HEK293 (cell line): ENCODE results near the gene NPTXR.

ENCODE experiments used
- CTCF ChIA-PET: fragments of 350-600 bp; formaldehyde crosslinking; extraction: SDS; loops from one replicate; lab custom pipeline; 2021; ENCODE audit warnings: antibody characterized with exemption; lab: Yijun Ruan, JAX
- POLR2A ChIA-PET: fragments of 300-600 bp; formaldehyde crosslinking; extraction: SDS; loops from one replicate; lab custom pipeline; 2020; ENCODE audit warnings: antibody characterized with exemption, inconsistent platforms; lab: Yijun Ruan, JAX
- H3K27ac ChIP-seq: fragments of 200-500 bp; sonication (Bioruptor generic); 2 replicates; pipeline ENCODE4 v1.5.1; 2014; ENCODE audit warnings: low read depth, low read length, control low read depth, inconsistent platforms; ENCODE audit errors: extremely low read depth
- H3K36me3 ChIP-seq, 2 experiments: fragments of 200-500 bp in 1 of 2; sonication (Bioruptor generic) in 1 of 2; 1 replicate in 1 of 2; 2 replicates in 1 of 2; pipeline ENCODE4 v1.5.1; 2014 to 2017; ENCODE audit warnings: inconsistent platforms in 2 of 2, low read length in 2 of 2; ENCODE audit not compliant: control insufficient read depth in 2 of 2, insufficient read depth in 1 of 2
- H3K4me1 ChIP-seq: fragments of 200-500 bp; sonication (Bioruptor generic); 2 replicates; pipeline ENCODE4 v1.5.1; 2014; ENCODE audit warnings: mild to moderate bottlenecking, low read length, inconsistent platforms; ENCODE audit not compliant: control insufficient read depth, insufficient read depth
- H3K4me3 ChIP-seq: 2 replicates; pipeline ENCODE4 v1.5.1; 2011; ENCODE audit warnings: low read depth, mild to moderate bottlenecking, control low read depth, low read length, moderate library complexity
- H3K9me3 ChIP-seq: fragments of 200-500 bp; sonication (Bioruptor generic); 2 replicates; pipeline ENCODE4 v1.5.1; 2014; ENCODE audit warnings: low read depth, low read length, inconsistent platforms; ENCODE audit not compliant: control insufficient read depth, insufficient read depth
- GLI4 ChIP-seq: fragments of 450-650 bp; formaldehyde crosslinking; IDR thresholded peaks from 2 replicates; pipeline ENCODE4 v1.5.1; 2016; ENCODE audit warnings: missing biosample characterization, missing genetic modification characterization
- HOXC10 ChIP-seq: sonication (generic); formaldehyde crosslinking; IDR thresholded peaks from 2 replicates; pipeline ENCODE4 v1.8.1; 2023; ENCODE audit warnings: mild to moderate bottlenecking, missing genetic modification reagents
- KLF10 ChIP-seq: fragments of 450-650 bp; IDR thresholded peaks from 2 replicates; pipeline ENCODE4 v1.5.1; 2018; ENCODE audit warnings: missing biosample characterization, mild to moderate bottlenecking, missing genetic modification characterization
- KLF7 ChIP-seq: fragments of 450-650 bp; formaldehyde crosslinking; IDR thresholded peaks from 2 replicates; pipeline ENCODE4 v1.5.1; 2016; ENCODE audit warnings: missing biosample characterization, missing genetic modification characterization, borderline replicate concordance
- MZF1 ChIP-seq: fragments of 450-650 bp; formaldehyde crosslinking; IDR thresholded peaks from 2 replicates; pipeline ENCODE4 v1.5.1; 2017; ENCODE audit warnings: missing biosample characterization, missing genetic modification characterization, borderline replicate concordance
- SETDB1 ChIP-seq: IDR thresholded peaks from one replicate; pipeline ENCODE4 v1.6.1; 2017; ENCODE audit warnings: mild to moderate bottlenecking, low read length, moderate library complexity, mixed read lengths; ENCODE audit not compliant: insufficient read length
- YY2 ChIP-seq: fragments of 450-650 bp; formaldehyde crosslinking; IDR thresholded peaks from 2 replicates; pipeline ENCODE4 v1.5.1; 2016; ENCODE audit warnings: missing biosample characterization, missing genetic modification characterization
- ZBTB1 ChIP-seq: fragments of 450-650 bp; formaldehyde crosslinking; IDR thresholded peaks from 2 replicates; pipeline ENCODE4 v1.5.1; 2016; ENCODE audit warnings: missing biosample characterization, missing genetic modification characterization
- ZBTB17 ChIP-seq: fragments of 450-650 bp; formaldehyde crosslinking; IDR thresholded peaks from 2 replicates; pipeline ENCODE4 v1.5.1; 2016; ENCODE audit warnings: missing biosample characterization, missing genetic modification characterization
- ZBTB7A ChIP-seq: fragments of 450-650 bp; formaldehyde crosslinking; IDR thresholded peaks from 2 replicates; pipeline ENCODE4 v1.5.1; 2016; ENCODE audit warnings: low read depth, missing biosample characterization, missing genetic modification characterization
- ZNF121 ChIP-seq: fragments of 450-650 bp; formaldehyde crosslinking; IDR thresholded peaks from 2 replicates; pipeline ENCODE4 v1.5.1; 2016; ENCODE audit warnings: missing biosample characterization, missing genetic modification characterization
- ZNF175 ChIP-seq: fragments of 450-650 bp; formaldehyde crosslinking; IDR thresholded peaks from 2 replicates; pipeline ENCODE4 v1.5.1; 2016; ENCODE audit warnings: missing biosample characterization, missing genetic modification characterization
- ZNF211 ChIP-seq: fragments of 450-650 bp; formaldehyde crosslinking; IDR thresholded peaks from 2 replicates; pipeline ENCODE4 v1.5.1; 2016; ENCODE audit warnings: low read depth, missing biosample characterization, missing genetic modification characterization
- ZNF239 ChIP-seq: fragments of 450-650 bp; formaldehyde crosslinking; IDR thresholded peaks from 2 replicates; pipeline ENCODE4 v1.5.1; 2016; ENCODE audit warnings: missing biosample characterization, missing genetic modification characterization
- ZNF266 ChIP-seq: fragments of 450-650 bp; formaldehyde crosslinking; IDR thresholded peaks from 2 replicates; pipeline ENCODE4 v1.5.1; 2016; ENCODE audit warnings: missing biosample characterization, missing genetic modification characterization, low read depth
- ZNF302 ChIP-seq: fragments of 450-650 bp; formaldehyde crosslinking; IDR thresholded peaks from 2 replicates; pipeline ENCODE4 v1.5.1; 2016; ENCODE audit warnings: missing biosample characterization, missing genetic modification characterization, low read depth
- ZNF362 ChIP-seq: fragments of 450-650 bp; formaldehyde crosslinking; IDR thresholded peaks from 2 replicates; pipeline ENCODE4 v1.5.1; 2016; ENCODE audit warnings: missing biosample characterization, missing genetic modification characterization
- ZNF37A ChIP-seq: fragments of 450-650 bp; IDR thresholded peaks from 2 replicates; pipeline ENCODE4 v1.5.1; 2018; ENCODE audit warnings: missing biosample characterization, missing genetic modification characterization
- ZNF404 ChIP-seq: fragments of 450-650 bp; formaldehyde crosslinking; IDR thresholded peaks from 2 replicates; pipeline ENCODE4 v1.5.1; 2017; ENCODE audit warnings: missing biosample characterization, missing genetic modification characterization
- ZNF433 ChIP-seq: fragments of 450-650 bp; formaldehyde crosslinking; IDR thresholded peaks from 2 replicates; pipeline ENCODE4 v1.5.1; 2016; ENCODE audit warnings: missing biosample characterization, missing genetic modification characterization, low read depth
- ZNF501 ChIP-seq: fragments of 450-650 bp; formaldehyde crosslinking; IDR thresholded peaks from 2 replicates; pipeline ENCODE4 v1.5.1; 2016; ENCODE audit warnings: missing biosample characterization, missing genetic modification characterization
- ZNF549 ChIP-seq: fragments of 450-650 bp; IDR thresholded peaks from 2 replicates; pipeline ENCODE4 v1.5.1; 2018; ENCODE audit warnings: missing biosample characterization, missing genetic modification characterization, mild to moderate bottlenecking, inconsistent platforms, moderate library complexity
- ZNF558 ChIP-seq: fragments of 450-650 bp; formaldehyde crosslinking; IDR thresholded peaks from 2 replicates; pipeline ENCODE4 v1.5.1; 2016; ENCODE audit warnings: missing biosample characterization, missing genetic modification characterization
- ZNF600 ChIP-seq: fragments of 450-650 bp; formaldehyde crosslinking; IDR thresholded peaks from 2 replicates; pipeline ENCODE4 v1.5.1; 2016; ENCODE audit warnings: missing biosample characterization, missing genetic modification characterization
- ZNF624 ChIP-seq: fragments of 450-650 bp; formaldehyde crosslinking; IDR thresholded peaks from 2 replicates; pipeline ENCODE4 v1.5.1; 2017; ENCODE audit warnings: missing biosample characterization, missing genetic modification characterization
- ZNF747 ChIP-seq: fragments of 450-650 bp; formaldehyde crosslinking; IDR thresholded peaks from 2 replicates; pipeline ENCODE4 v1.5.1; 2016; ENCODE audit warnings: missing biosample characterization, missing genetic modification characterization
- ZNF843 ChIP-seq: fragments of 450-650 bp; formaldehyde crosslinking; IDR thresholded peaks from 2 replicates; pipeline ENCODE4 v1.5.1; 2016; ENCODE audit warnings: missing biosample characterization, missing genetic modification characterization
- ZSCAN23 ChIP-seq: fragments of 450-650 bp; formaldehyde crosslinking; IDR thresholded peaks from 2 replicates; pipeline ENCODE4 v1.5.1; 2016; ENCODE audit warnings: missing biosample characterization, missing genetic modification characterization
- TF ChIP-seq, protein P1 (sequence below): fragments of 450-650 bp; formaldehyde crosslinking; IDR thresholded peaks from 2 replicates; pipeline ENCODE4 v1.5.1; 2016; ENCODE audit warnings: missing biosample characterization, missing genetic modification characterization
- TF ChIP-seq, protein P2 (sequence below): fragments of 450-650 bp; formaldehyde crosslinking; IDR thresholded peaks from 2 replicates; pipeline ENCODE4 v1.5.1; 2016; ENCODE audit warnings: missing biosample characterization, missing genetic modification characterization

Gene NPTXR

DNA sequence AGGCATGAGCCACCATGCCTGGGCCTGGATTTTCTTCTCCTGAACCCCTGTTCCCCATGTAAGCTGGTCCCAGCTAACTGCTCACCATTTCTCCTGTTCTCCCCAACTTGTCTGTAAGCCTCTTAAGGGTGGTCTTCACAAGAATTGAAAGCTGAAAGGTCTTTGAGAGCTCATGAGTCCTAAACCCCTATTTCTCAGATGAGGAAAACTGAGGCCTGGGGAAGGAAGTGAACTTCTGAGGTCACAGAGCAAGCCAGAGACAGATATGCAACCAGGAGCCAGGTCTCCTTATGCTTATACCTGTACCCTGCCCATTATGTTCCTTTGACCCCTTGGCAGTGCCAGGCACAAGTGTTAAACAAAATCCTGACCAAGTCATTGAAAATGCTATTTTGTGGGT is 16.3 kb downstream of the NPTXR start (continued):
- no peak for TF ChIP-seq KLF10 (tag by site-specific recombination)
- no peak for TF ChIP-seq ZNF239
- no peak for TF ChIP-seq ZNF549 (tag by site-specific recombination)
- no peak for TF ChIP-seq ZNF404 (tag by site-specific recombination)
- TF ChIP-seq MZF1 (tag by site-specific recombination), result no peak
- no peak for TF ChIP-seq ZNF37A
- TF ChIP-seq ZNF624 (tag by site-specific recombination), result no peak

GRCh38 chr22:38826801-38827200 is 17.0 kb downstream of the NPTXR start:
- no peak overlapping the region for H3K4me3 ChIP-seq
- H3K9me3 ChIP-seq, result no peaks in the 10 kb centered on the region
- CTCF ChIA-PET, result no interaction called here
- no peak overlapping the region for H3K27ac ChIP-seq
- H3K4me1 ChIP-seq, result no peaks in the 10 kb centered on the region
- no peaks in the 10 kb centered on the region for H3K36me3 ChIP-seq
- POLR2A ChIA-PET, result no interaction called here
- TF ChIP-seq, protein P1, sequence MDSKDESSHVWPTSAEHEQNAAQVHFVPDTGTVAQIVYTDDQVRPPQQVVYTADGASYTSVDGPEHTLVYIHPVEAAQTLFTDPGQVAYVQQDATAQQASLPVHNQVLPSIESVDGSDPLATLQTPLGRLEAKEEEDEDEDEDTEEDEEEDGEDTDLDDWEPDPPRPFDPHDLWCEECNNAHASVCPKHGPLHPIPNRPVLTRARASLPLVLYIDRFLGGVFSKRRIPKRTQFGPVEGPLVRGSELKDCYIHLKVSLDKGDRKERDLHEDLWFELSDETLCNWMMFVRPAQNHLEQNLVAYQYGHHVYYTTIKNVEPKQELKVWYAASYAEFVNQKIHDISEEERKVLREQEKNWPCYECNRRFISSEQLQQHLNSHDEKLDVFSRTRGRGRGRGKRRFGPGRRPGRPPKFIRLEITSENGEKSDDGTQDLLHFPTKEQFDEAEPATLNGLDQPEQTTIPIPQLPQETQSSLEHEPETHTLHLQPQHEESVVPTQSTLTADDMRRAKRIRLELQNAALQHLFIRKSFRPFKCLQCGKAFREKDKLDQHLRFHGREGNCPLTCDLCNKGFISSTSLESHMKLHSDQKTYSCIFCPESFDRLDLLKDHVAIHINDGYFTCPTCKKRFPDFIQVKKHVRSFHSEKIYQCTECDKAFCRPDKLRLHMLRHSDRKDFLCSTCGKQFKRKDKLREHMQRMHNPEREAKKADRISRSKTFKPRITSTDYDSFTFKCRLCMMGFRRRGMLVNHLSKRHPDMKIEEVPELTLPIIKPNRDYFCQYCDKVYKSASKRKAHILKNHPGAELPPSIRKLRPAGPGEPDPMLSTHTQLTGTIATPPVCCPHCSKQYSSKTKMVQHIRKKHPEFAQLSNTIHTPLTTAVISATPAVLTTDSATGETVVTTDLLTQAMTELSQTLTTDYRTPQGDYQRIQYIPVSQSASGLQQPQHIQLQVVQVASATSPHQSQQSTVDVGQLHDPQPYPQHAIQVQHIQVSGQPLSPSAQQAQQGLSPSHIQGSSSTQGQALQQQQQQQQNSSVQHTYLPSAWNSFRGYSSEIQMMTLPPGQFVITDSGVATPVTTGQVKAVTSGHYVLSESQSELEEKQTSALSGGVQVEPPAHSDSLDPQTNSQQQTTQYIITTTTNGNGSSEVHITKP (tag by site-specific recombination), result no peak
- no peak for TF ChIP-seq ZBTB1 (tag by site-specific recombination)
- no peak for TF ChIP-seq ZNF600 (tag by site-specific recombination)
- no peak for TF ChIP-seq ZNF433 (tag by site-specific recombination)
- TF ChIP-seq, protein P2, sequence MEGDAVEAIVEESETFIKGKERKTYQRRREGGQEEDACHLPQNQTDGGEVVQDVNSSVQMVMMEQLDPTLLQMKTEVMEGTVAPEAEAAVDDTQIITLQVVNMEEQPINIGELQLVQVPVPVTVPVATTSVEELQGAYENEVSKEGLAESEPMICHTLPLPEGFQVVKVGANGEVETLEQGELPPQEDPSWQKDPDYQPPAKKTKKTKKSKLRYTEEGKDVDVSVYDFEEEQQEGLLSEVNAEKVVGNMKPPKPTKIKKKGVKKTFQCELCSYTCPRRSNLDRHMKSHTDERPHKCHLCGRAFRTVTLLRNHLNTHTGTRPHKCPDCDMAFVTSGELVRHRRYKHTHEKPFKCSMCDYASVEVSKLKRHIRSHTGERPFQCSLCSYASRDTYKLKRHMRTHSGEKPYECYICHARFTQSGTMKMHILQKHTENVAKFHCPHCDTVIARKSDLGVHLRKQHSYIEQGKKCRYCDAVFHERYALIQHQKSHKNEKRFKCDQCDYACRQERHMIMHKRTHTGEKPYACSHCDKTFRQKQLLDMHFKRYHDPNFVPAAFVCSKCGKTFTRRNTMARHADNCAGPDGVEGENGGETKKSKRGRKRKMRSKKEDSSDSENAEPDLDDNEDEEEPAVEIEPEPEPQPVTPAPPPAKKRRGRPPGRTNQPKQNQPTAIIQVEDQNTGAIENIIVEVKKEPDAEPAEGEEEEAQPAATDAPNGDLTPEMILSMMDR, result no peak
- no peak for TF ChIP-seq ZNF121 (tag by site-specific recombination)
- no peak for TF ChIP-seq ZNF175 (tag by site-specific recombination)
- TF ChIP-seq ZNF302 (tag by site-specific recombination), result no peak
- TF ChIP-seq YY2 (tag by site-specific recombination), result no peak
- no peak for TF ChIP-seq ZNF362 (tag by site-specific recombination)
- TF ChIP-seq ZNF747 (tag by site-specific recombination), result no peak
- no peak for TF ChIP-seq GLI4
- TF ChIP-seq SETDB1, result no peak

GRCh38 chr22:38826386-38826785 is 17.4 kb downstream of the NPTXR start:
- POLR2A ChIA-PET, result no interaction called here
- Histone ChIP-seq H3K4me3 (no peak overlapping the region), H3K9me3 (no peaks in the 10 kb centered on the region), H3K27ac (no peak overlapping the region), H3K36me3 (no peaks in the 10 kb centered on the region), H3K4me1 (no peaks in the 10 kb centered on the region)
- CTCF ChIA-PET, result interaction anchor here (1.9 kb wide), 1 partner anchor 57 kb away, joined by 10 read pairs; no protein-coding TSS in a partner anchor
- TF ChIP-seq ZNF558 (tag by site-specific recombination) (no peak), ZNF843 (tag by site-specific recombination) (no peak), ZNF501 (tag by site-specific recombination) (no peak), KLF7 (no peak), ZNF266 (tag by site-specific recombination) (no peak), ZBTB17 (tag by site-specific recombination) (no peak), ZBTB7A (tag by site-specific recombination) (no peak), HOXC10 (CRISPR knock-in tag) (no peak), ZNF211 (tag by site-specific recombination) (no peak), ZSCAN23 (tag by site-specific recombination) (no peak)
